ENCODE data around the gene ATOH7.
"Not testable (repeated sequence)": the region's sequence is repeated elsewhere in the genome, so short reads cannot be mapped to it uniquely, and the experiment has no call there.

ATOH7 gene

GRCh38 chr10:68235111-68235510 is 3.2 kb upstream of the ATOH7 start:
- DNase-seq, result no peak

- DNase-seq, result no peak
These were observed 1.1 kb upstream of the ATOH7 start for GRCh38 chr10:68233046-68233445.

GRCh38 chr10:68231106-68231816 is 652 bp downstream of the ATOH7 start:
- DNase-seq, result no peak

GRCh38 chr10:68230268-68230667 is 1.6 kb downstream of the ATOH7 start:
- DNase-seq, result no peak

GRCh38 chr10:68224810-68225209 is 7.1 kb downstream of the ATOH7 start:
- DNase-seq, result no peak

GRCh38 chr10:68223535-68224165 is 8.3 kb downstream of the ATOH7 start:
- DNase-seq, result no peak

- no peak for DNase-seq
These were observed 9.5 kb downstream of the ATOH7 start for GRCh38 chr10:68222391-68222790.

GRCh38 chr10:68221196-68221595 is 10.7 kb downstream of the ATOH7 start:
- DNase-seq, result no peak

- no peak for DNase-seq
These were observed 13.1 kb downstream of the ATOH7 start for GRCh38 chr10:68218786-68219185.

- no peak for DNase-seq
These were observed 19.1 kb downstream of the ATOH7 start for GRCh38 chr10:68212721-68213352.

- DNase-seq, result no peak
These were observed 20.2 kb downstream of the ATOH7 start for GRCh38 chr10:68211669-68212068.

GRCh38 chr10:68208424-68209042 is 23.4 kb downstream of the ATOH7 start:
- DNase-seq, result no peak

GRCh38 chr10:68202960-68203353 is 29.0 kb downstream of the ATOH7 start:
- DNase-seq, result no peak

GRCh38 chr10:68196701-68197100 is 35.2 kb downstream of the ATOH7 start:
- DNase-seq, result no peak

- DNase-seq, result not testable (repeated sequence)
These were observed 36.1 kb downstream of the ATOH7 start for GRCh38 chr10:68195776-68196175.

GRCh38 chr10:68194290-68194689 is 37.6 kb downstream of the ATOH7 start:
- DNase-seq, result no peak

GRCh38 chr10:68192113-68192512 is 39.8 kb downstream of the ATOH7 start:
- no peak for DNase-seq

- DNase-seq, result no peak
These were observed 43.1 kb downstream of the ATOH7 start for GRCh38 chr10:68188835-68189234.

GRCh38 chr10:68185085-68185484 is 46.8 kb downstream of the ATOH7 start:
- DNase-seq, result no peak

GRCh38 chr10:68184546-68184945 is 47.4 kb downstream of the ATOH7 start:
- DNase-seq, result no peak
